Stimulated activated CD8-positive, alpha-beta memory T cell treated with anti-CD3 and anti-CD28 coated beads, Interleukin-15, amount 100 ng/mL, for 24 hours (primary cell): ENCODE results near the gene VAMP8.

Experiments used
- DNase-seq: peaks from one replicate; pipeline ENCODE4 v3.0.0-alpha.2; 2020; ENCODE audit warnings: low read depth

The VAMP8 gene

DNA sequence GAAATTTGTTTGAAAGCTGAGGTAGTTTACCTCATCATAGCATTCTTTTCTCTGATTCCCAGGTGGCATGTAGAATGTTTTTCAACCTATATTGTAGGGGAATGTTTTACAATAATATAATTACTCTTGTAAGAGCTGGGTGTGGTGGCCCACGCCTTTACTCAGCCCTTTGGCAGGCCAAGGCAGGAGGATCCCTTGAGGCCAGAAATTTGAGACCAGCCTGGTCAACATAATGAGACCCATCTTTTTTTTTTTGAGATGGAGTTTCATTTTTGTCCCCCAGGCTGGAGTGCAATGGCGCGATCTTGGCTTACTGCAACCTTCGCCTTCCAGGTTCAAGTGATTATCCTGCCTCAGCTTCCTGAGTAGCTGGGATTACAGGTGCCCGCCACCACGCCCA, 42.2 kb downstream of the VAMP8 start:
- no peak for DNase-seq

DNA sequence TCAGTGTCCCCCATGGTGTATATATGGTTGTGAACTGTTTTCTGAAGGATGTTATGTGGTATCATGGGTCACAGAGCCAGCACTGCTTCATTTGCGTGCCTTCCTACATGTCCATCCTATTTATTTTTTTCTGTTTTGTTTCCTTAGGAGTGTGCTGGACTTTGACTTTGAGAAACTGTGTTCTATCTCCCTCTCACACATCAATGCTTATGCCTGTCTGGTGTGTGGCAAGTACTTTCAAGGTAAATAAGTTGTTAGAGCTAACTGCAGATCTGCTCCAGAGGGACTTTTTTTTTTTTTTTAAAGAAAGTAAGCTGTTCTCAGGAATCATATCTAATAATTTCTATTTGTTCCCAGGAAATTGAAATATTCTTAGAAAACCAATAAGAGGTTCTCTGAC, 44.0 kb downstream of the VAMP8 start:
- no peak for DNase-seq

DNA sequence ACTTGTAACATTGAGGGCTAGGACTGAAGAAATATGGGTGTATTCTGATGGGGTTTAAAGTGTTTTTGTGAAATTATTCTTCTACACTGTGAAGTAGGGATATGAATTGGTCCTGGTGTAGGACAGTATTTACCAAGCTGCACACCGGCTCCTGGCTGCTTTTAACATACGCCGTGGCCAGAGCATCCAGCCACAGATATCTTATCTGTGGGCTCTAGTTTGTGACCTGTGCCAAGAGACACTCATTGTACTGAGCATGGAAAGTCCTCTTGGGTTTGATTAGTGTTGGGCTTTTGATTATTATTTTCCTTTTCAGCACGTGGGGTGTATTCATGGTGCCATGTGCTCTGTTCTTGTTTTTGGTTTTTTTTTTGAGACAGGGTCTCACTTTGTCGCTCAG, 46.6 kb downstream of the VAMP8 start:
- no peak for DNase-seq

DNA sequence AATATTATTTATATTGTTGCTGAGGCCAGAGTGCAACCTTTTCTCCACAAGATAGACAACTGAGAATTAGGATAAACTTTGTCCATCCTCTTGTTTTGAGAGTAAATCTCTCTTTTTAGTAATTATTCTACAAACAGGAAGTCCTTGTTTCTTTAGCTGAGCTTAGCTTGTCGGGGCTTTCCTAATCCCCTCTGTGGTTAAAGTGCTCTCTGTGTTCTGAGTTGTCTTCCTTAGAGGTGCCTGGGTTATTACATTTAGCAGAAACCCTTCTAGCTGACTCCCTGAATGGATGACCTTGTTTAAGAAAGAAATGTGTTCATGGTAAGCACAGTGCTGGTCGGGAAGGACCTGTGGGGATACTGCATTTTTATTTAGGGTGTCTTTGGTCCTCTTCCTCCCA, 51.3 kb downstream of the VAMP8 start:
- no peak for DNase-seq

- DNase-seq = no peak
Measured at GRCh38 chr2:85631316-85631715, 53.9 kb downstream of the VAMP8 start.
